ENCODE data around the gene MYO15B. TPM values are rescaled to one million over a fixed set of nuclear protein-coding genes. Genes with fewer than 3 reads are reported as not detected.

Gene MYO15B
- total RNA-seq, 1 donor from 2014 or later: 43.0 TPM

DNA sequence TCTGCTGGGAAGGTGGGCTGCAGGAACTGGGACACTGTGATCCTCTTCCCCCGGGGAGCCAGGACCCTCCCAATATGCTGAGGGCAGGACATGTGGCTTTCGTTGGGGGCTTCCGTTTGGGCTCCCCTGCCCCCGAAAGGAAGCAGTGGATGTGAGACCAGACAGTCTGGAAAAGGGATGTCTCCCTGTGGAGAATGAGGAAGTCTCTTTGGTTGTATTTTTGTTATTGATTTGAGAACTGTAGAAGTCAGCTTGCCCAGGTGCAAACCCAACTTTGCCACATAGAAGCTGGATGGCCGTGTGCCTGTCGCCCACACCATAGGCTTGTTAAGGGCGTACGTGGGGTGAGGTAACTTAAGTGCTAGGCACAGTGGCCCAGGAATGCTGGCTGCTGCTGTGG lies 43.4 kb upstream of the MYO15B start:
- Histone ChIP-seq H3K36me3 (no peaks in the 10 kb centered on the region), H3K27ac (replicated peaks) (no peak overlapping the region), H3K4me1 (no peaks in the 10 kb centered on the region), H3K9me3 (replicated peaks) (no peaks in the 10 kb centered on the region), H3K4me3 (no peak overlapping the region), H3K27me3 (ENCODE audit: low read depth) (no peaks in the 10 kb centered on the region)
- intact Hi-C loops (cut with micrococcal nuclease): no loop called here
- no peak for DNase-seq
- TF ChIP-seq, protein P1, sequence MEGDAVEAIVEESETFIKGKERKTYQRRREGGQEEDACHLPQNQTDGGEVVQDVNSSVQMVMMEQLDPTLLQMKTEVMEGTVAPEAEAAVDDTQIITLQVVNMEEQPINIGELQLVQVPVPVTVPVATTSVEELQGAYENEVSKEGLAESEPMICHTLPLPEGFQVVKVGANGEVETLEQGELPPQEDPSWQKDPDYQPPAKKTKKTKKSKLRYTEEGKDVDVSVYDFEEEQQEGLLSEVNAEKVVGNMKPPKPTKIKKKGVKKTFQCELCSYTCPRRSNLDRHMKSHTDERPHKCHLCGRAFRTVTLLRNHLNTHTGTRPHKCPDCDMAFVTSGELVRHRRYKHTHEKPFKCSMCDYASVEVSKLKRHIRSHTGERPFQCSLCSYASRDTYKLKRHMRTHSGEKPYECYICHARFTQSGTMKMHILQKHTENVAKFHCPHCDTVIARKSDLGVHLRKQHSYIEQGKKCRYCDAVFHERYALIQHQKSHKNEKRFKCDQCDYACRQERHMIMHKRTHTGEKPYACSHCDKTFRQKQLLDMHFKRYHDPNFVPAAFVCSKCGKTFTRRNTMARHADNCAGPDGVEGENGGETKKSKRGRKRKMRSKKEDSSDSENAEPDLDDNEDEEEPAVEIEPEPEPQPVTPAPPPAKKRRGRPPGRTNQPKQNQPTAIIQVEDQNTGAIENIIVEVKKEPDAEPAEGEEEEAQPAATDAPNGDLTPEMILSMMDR (IDR thresholded peaks at IDR 0.05; ENCODE audit: borderline replicate concordance): no peak

DNA sequence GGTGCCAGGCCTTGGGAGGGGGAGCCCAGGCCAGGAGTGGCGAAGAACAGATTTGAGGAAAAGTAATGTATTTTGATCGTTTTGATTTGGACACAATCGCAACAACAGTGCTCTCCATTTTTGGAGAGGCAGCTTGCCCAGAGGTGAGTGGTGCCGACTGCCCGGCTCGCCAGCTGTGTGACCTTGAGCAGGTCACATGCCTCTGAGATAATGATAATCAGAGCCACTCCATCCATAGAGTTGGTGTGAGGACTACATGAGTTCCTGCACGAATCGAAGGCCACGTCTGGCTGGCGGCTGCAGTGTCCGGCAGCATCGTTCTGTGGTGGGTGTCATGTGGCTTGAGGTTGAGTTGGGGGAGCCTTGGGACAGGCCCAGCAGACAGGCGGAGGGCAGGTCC lies 41.4 kb upstream of the MYO15B start:
- peaks cover 4% of the 10 kb centered on the region for H3K4me1 ChIP-seq
- no peak for DNase-seq
- no peak overlapping the region for H3K4me3 ChIP-seq
- no peaks in the 10 kb centered on the region for H3K36me3 ChIP-seq
- TF ChIP-seq, protein P1 (IDR thresholded peaks at IDR 0.05; ENCODE audit: borderline replicate concordance): no peak
- no peaks in the 10 kb centered on the region for H3K9me3 ChIP-seq (replicated peaks)
- H3K27ac ChIP-seq (replicated peaks): no peak overlapping the region
- H3K27me3 ChIP-seq (ENCODE audit: low read depth): no peaks in the 10 kb centered on the region
- intact Hi-C loops (cut with micrococcal nuclease): no loop called here

DNA sequence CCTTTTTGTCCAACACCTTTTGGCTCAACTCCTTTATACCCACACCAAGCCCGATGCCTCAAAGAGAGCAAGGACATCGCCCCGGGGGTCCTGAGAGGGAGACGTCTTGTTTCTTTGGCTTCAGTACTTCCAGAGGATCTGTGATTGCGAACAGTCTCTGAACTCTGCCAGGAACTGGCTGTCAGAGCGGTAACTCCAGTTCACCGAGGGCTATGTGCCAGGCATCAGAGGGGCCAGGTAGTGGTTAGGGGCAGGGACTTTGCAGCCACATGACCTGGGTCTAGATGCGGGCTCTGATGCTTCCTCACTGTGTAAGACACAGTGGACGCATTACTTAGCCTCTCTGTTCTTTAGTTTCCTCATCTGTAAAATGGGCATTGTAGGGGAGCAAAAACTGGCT lies 40.5 kb upstream of the MYO15B start:
- H3K4me1 ChIP-seq: peaks cover 4% of the 10 kb centered on the region
- no peak for DNase-seq
- intact Hi-C loops (cut with micrococcal nuclease): no loop called here
- no peak overlapping the region for H3K27ac ChIP-seq (replicated peaks)
- TF ChIP-seq, protein P1 (IDR thresholded peaks at IDR 0.05; ENCODE audit: borderline replicate concordance): no peak
- H3K27me3 ChIP-seq (ENCODE audit: low read depth): no peaks in the 10 kb centered on the region
- H3K9me3 ChIP-seq (replicated peaks): no peaks in the 10 kb centered on the region
- no peak overlapping the region for H3K4me3 ChIP-seq
- H3K36me3 ChIP-seq: no peaks in the 10 kb centered on the region

DNA sequence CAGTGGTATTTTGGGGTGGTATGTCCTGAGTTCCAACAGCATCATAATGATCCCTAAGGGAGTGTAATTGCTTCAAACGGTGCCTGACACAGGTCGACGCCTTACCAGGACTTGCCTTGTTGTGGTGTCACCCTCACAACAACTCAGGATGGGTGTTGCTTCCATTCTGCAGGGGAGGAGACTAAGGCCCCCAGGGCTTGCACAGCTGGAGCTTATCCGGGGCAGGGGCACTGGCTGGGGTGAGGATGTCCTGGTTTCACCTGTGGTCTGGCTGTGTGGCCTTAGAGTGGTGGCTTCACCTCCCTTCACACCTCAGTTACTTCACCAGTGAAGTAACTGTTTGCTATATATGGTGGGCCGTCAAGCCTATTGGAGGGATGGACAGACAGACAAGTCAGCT lies 38.8 kb upstream of the MYO15B start:
- no peak overlapping the region for H3K4me3 ChIP-seq
- H3K36me3 ChIP-seq: no peaks in the 10 kb centered on the region
- H3K27ac ChIP-seq (replicated peaks): no peak overlapping the region
- intact Hi-C loops (cut with micrococcal nuclease): no loop called here
- no peaks in the 10 kb centered on the region for H3K27me3 ChIP-seq (ENCODE audit: low read depth)
- TF ChIP-seq, protein P1 (IDR thresholded peaks at IDR 0.05; ENCODE audit: borderline replicate concordance): no peak
- no peaks in the 10 kb centered on the region for H3K9me3 ChIP-seq (replicated peaks)
- no peak for DNase-seq
- H3K4me1 ChIP-seq: peaks cover 7% of the 10 kb centered on the region

DNA sequence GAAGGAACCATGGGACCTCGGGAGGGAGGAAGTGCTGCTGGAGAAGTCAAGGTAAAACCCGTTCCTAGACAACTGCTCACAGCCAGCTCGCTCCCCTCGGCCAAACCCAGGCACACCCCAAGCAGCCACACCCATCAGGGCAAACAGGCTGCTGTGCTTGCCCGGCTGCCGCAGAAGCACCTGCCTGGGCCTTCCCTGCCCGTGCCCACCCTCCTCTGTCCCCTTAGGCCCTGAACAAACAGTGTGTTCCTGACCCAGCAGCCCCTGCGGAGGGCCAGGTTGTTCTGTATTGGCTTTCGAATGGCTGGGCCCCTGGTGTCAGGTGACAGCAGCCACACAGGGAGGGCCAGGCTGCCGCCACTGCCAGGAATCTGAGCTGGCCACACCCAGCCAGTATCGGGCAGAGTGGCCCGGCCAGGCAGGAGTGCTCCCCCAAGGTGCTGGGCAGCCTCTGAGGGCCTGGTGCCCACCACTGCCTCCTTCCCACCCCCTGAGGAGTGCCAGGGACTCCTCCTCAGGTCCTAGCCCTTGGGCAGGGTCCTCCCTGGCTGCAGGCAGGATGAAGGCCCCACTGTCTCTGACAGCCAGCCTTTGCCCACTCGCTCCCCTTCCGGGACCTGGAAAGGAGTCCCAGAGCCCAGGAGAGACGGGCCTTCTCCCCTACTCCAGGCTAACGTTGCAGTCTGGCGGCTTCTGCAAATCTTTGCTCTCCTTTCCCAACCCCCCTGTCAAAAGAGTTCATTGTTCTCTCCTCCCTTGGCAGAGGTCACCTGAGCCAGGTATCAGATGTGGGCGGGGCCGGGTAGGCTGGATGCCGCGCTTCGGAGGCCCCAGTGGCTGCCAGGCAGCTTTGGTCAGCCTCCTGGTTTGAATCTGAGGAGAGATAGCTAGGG lies 38.1 kb upstream of the MYO15B start:
- H3K4me3 ChIP-seq: no peak overlapping the region
- no peak overlapping the region for H3K27ac ChIP-seq (replicated peaks)
- intact Hi-C loops (cut with micrococcal nuclease): no loop called here
- peaks cover 7% of the 10 kb centered on the region for H3K4me1 ChIP-seq
- H3K36me3 ChIP-seq: no peaks in the 10 kb centered on the region
- DNase-seq: no peak
- TF ChIP-seq, protein P1 (IDR thresholded peaks at IDR 0.05; ENCODE audit: borderline replicate concordance): no peak
- H3K27me3 ChIP-seq (ENCODE audit: low read depth): no peaks in the 10 kb centered on the region
- H3K9me3 ChIP-seq (replicated peaks): no peaks in the 10 kb centered on the region

Data from left ventricle myocardium inferior (tissue), 1 donor.